Thyroid gland (tissue), 4 donors: ENCODE results near the gene TMCC2.

Source experiments
- POLR2A ChIP-seq, 2 donors: fragments of 450-650 bp; IDR thresholded peaks; one replicate each; pipeline ENCODE4 v1.6.1; 2017; ENCODE audit warnings: antibody characterized with exemption in 2 of 2, mild to moderate bottlenecking in 2 of 2, moderate library complexity in 1 of 2
- TF ChIP-seq, protein P1 (sequence below), 6 experiments: fragments of 200-600 bp in 3 of 6; fragments of 450-650 bp in 3 of 6; sonication (generic) in 3 of 6; IDR thresholded peaks; one replicate each; pipeline ENCODE4 v1.5.1; 2016 to 2019; ENCODE audit warnings: antibody characterized with exemption in 6 of 6, mild to moderate bottlenecking in 2 of 6, inconsistent platforms in 1 of 6, moderate library complexity in 1 of 6

- TF ChIP-seq, protein P1, sequence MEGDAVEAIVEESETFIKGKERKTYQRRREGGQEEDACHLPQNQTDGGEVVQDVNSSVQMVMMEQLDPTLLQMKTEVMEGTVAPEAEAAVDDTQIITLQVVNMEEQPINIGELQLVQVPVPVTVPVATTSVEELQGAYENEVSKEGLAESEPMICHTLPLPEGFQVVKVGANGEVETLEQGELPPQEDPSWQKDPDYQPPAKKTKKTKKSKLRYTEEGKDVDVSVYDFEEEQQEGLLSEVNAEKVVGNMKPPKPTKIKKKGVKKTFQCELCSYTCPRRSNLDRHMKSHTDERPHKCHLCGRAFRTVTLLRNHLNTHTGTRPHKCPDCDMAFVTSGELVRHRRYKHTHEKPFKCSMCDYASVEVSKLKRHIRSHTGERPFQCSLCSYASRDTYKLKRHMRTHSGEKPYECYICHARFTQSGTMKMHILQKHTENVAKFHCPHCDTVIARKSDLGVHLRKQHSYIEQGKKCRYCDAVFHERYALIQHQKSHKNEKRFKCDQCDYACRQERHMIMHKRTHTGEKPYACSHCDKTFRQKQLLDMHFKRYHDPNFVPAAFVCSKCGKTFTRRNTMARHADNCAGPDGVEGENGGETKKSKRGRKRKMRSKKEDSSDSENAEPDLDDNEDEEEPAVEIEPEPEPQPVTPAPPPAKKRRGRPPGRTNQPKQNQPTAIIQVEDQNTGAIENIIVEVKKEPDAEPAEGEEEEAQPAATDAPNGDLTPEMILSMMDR (IDR thresholded peaks at IDR 0.05), result no peak
- TF ChIP-seq POLR2A (IDR thresholded peaks at IDR 0.05), result no peak
These were observed 83.4 kb downstream of the TMCC2 start for GRCh38 chr1:205310976-205311704.
